Left colon (tissue), 2 donors: ENCODE measurements around the gene UBA6. TPM values are rescaled to one million over a fixed set of nuclear protein-coding genes. Genes with fewer than 3 reads are reported as not detected.

Source experiments
- total RNA-seq, 2 donors: library from RNA; stranded (reverse); fragmentation: NEBNext Ultra II Directional; extraction: Animal tissue kit (Norgen Biotek cat#: 25700); gene quantifications; one replicate each; pipeline ENCODE4 v1.2.1, GENCODE V29; 2021
- donor health status: DM: no; HTN: no; CAD: no.
- donor health status: DM: yes; HTN: yes; CAD: no.

Gene UBA6
- total RNA-seq, 2 donors from 2014 or later: 45.0 to 54.7 TPM

Other genes with a start within 250 kb of the UBA6 start
- 10 to 100 TPM; 14.7 to 16.7 TPM for gene CENPC, start 155.7 kb downstream of the UBA6 start, total RNA-seq
- under 1 TPM; 0.24 to 0.84 TPM for gene STAP1, start 142.4 kb downstream of the UBA6 start, total RNA-seq
- gene GNRHR, start 53.2 kb upstream of the UBA6 start, total RNA-seq: not detected
- not detected for gene TMPRSS11D, start 182.8 kb upstream of the UBA6 start, total RNA-seq